Measurements from ENCODE around the gene TJP3.

Gene TJP3

GRCh38 chr19:3785451-3785937, 77.3 kb downstream of the TJP3 start:
- Histone ChIP-seq H3K27ac (no peak overlapping the region), H3K4me3 (peak overlapping the region; percentile 45)
- DNase-seq (ENCODE audit: low spot score) = no peak
- no peak for TF ChIP-seq CTCF (IDR thresholded peaks at IDR 0.05)

- no peak within 1 kb of the TSS for H3K27ac ChIP-seq
- no peak for TF ChIP-seq CTCF (IDR thresholded peaks at IDR 0.05)
- H3K4me3 ChIP-seq = peak within 1 kb of the TSS; percentile 45
- no peak for DNase-seq (ENCODE audit: low spot score)
These were observed 78.0 kb downstream of the TJP3 start, which contains the start of gene MATK for GRCh38 chr19:3785938-3786824. MATK (minus strand) TSS chr19:3786381; CDS start chr19:3785135, 1,246 bp downstream.

GRCh38 chr19:3788996-3789778, 81.0 kb downstream of the TJP3 start:
- no peak for TF ChIP-seq CTCF (IDR thresholded peaks at IDR 0.05)
- peak; percentile 49 for DNase-seq (ENCODE audit: low spot score)

GRCh38 chr19:3790209-3790734, 82.1 kb downstream of the TJP3 start:
- H3K27ac ChIP-seq = no peak overlapping the region
- H3K4me3 ChIP-seq = no peak overlapping the region
- no peak for TF ChIP-seq CTCF (IDR thresholded peaks at IDR 0.05)
- peak; percentile 59 for DNase-seq (ENCODE audit: low spot score)

More at GRCh38 chr19:3788996-3789778, 81.0 kb downstream of the TJP3 start:
- no peak overlapping the region for H3K27ac ChIP-seq
- no peak overlapping the region for H3K4me3 ChIP-seq

GRCh38 chr19:3790941-3791340, 82.8 kb downstream of the TJP3 start:
- Histone ChIP-seq H3K4me3 (no peak overlapping the region), H3K27ac (no peak overlapping the region)
- DNase-seq (ENCODE audit: low spot score) = no peak
- no peak for TF ChIP-seq CTCF (IDR thresholded peaks at IDR 0.05)

- TF ChIP-seq CTCF (IDR thresholded peaks at IDR 0.05) = no peak
These were observed 83.9 kb downstream of the TJP3 start for GRCh38 chr19:3792114-3792513.

More at GRCh38 chr19:3792114-3792513, 83.9 kb downstream of the TJP3 start:
- no peak for DNase-seq (ENCODE audit: low spot score)
- no peak overlapping the region for H3K4me3 ChIP-seq
- no peak overlapping the region for H3K27ac ChIP-seq

Measured in coronary artery (tissue), 2 donors.